NCI-H146 treated with DMSO at 0.1 percent for 48 hours (cell line): ENCODE results near the gene TTC39A.

Source experiments
- DNase-seq: peaks from one replicate; lab custom pipeline; 2025; ENCODE audit not compliant: unreplicated experiment; lab: John Stamatoyannopoulos, UW

The TTC39A gene

DNA sequence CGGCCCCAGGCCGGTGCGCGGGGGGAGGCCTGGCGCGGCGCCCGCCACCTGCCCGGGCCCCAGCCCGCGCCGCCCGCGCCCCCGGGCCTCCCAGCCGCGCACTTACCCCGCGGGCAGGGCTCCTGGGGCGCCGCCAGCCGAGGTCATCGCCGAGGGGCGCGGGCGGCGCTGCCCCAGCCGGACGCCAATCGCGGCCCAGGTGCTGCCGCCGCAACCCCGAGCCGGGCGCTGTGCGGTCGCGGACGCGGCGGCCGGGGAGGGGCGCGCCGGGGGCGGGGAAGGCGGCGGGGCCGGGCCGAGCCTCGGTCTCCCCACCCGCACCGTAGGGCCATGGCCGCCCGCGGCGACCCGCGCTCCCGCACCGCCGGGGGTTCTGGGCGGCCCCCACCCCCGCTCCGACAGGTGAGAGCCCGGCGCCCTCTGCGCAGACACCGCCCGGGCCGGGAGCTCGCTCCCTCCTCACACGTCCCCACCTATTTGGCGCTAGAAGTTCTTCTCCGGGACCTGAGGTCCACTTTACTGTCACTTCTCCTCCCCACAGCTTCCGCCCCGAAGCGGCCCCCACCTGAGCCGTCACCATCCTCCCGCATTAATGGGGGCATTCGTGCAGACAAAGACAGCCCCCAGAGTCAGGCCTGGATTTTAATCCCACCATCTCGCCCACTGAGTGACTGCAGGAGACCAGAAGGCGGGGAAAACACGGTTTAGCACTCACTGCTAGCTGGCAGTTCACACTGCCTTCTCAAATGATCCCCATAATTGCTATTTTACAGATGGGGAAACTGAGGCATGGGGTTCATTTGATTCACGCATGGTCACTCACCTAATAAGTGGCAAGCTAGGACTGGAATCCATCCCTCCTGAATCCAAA is at the start of gene TTC39A:
TSS of gene TTC39A (minus strand) at position 232 of the 871 bp plus-strand sequence. CDS start at position 147, 85 bp downstream.
- peak; percentile 1 for DNase-seq

DNA sequence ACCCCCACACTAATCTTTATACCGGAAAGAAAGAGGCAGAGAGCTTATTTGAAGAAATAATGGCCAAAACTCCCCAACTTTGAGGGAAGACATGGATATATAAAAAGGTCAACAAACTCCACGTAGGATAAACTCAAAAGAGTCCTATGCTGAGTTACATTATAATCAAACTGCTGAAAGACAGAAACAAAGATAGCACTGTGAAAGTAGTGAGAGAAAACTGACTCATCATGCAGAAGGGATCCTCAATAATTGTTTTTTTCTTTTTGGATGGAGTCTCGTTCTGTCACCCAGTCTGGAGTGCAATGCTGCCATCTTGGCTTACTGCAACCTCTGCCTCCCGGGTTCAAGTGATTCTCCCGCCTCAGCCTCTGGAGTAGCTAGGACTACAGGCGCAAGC is 48.5 kb upstream of the TTC39A start:
- DNase-seq = no peak

DNA sequence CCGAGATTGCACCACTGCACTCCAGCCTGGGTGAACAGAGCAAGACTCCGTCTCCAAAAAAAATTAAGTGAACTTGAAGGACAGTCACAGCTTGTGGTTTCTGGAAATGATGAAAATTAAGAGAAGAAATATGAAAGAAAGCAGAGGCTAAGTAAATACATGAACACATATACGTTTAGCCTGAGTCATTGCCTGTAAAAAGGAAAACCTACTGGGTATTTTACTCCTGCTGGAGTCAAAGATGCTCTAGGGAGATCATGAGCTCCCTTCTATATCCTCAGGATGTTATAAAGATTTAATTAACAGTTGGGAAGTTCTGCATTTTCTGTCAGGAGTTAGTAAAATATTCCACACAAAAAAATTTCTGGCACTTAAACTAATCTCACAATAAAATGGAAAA is 43.5 kb upstream of the TTC39A start:
- DNase-seq = no peak

DNA sequence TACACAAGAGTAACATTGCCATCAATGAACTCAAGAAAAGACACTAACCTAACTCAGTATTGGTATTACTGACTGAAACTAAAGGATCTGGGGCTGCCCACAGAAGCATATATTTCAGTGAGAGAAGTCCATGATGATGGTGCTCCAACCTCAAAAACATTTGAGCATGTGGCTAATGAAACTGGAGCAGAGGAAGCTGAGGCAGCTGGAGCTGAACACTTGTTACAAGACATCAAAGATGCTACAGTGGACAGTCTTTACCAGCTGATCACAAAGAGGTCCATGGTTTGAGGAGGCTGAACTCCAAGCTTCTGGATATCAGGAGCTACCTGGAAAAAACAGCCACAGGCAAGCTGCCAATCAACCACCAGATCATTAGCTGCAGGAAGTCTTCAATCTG is 42.2 kb upstream of the TTC39A start:
- no peak for DNase-seq

DNA sequence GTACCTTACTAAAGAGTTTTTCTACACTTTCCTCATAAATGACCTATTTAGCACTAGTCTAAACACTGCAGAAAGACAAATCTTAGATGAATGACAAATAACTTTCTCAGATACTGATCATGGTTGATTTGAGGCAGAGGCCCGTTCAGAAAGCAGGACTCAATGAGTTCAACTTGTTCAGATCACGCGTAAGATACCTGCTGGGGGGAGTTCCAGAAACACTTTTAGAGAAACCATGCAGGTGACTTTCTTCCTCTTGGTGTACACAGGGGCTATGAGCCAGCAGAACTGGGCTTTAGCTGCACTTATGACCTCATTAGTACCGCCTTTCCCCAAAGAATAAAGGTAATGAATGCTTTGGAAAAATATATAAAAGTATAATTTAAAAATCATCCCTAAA is 38.8 kb upstream of the TTC39A start:
- no peak for DNase-seq

DNA sequence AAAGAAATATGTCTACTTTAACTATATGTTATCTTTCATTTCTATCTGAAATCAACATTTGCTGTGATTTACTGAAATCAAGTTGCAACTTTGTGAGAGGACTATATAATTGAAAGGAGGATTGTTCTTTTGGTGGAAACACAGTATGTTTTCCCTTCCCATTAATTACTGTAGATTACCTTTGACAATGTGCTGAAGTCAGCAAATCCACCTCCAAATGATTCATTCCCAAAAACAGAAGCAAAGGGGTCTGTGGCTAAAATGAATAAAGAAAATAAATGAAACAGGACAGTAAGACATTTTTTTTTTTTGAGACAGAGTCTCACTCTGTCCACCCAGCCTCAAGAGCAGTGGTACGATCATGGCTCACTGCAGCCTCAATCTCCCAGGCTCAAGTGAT is 35.4 kb upstream of the TTC39A start:
- DNase-seq = no peak

DNA sequence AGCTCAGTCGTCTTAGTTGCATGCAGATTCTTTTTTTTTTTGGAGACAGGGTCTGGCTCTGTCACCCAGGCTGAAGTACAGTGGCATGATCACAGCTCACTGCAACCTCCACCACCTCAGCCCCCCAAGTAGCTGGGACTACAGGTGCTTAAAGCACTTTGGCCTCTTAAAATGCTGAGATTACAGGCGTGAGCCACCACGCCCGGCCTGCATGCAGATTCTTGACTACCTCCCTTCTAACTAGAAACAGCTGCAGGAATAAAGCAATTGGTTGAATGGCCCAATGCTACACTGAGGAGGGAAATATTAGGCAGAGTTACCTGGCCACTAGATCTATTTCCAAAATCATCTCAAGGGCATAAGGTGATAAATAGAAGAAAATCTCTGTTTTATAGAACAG is 29.5 kb upstream of the TTC39A start:
- no peak for DNase-seq

DNA sequence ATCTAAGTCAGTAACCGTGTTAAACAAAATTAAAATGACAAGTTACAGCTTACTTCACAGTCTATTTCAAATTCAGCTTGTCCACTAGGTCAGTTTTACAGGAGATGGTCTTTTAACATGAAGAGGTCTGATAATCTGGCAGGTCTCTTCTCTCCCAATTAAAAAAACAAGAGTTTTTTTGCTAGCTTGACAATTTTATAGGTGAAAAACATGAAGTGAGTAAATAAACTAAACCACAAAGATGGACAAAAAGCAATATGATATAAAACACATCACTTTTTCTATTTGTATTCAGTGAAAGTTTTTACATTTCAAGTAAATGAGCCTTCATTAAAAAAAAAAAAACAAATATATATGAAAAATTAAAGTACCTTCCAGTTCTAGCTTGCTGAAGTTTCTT is 25.0 kb upstream of the TTC39A start:
- DNase-seq = no peak

DNA sequence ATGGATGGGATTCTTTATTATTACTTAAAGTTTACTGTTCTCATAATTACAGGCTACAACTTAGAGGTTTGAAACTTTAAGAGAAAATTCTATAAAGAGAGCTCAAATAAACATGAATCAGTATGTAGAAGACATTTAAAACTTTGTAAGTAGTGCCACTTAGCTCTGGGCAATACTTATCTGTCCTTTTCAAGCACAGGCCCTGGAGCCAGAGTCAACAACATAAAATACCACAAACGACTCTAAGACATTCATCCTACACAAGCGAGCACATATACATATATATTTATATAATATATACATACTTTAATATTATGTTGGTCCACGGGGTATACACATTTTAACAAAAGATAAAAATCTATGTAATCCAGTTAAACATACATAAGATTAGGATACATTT is 24.1 kb upstream of the TTC39A start:
- DNase-seq = no peak

DNA sequence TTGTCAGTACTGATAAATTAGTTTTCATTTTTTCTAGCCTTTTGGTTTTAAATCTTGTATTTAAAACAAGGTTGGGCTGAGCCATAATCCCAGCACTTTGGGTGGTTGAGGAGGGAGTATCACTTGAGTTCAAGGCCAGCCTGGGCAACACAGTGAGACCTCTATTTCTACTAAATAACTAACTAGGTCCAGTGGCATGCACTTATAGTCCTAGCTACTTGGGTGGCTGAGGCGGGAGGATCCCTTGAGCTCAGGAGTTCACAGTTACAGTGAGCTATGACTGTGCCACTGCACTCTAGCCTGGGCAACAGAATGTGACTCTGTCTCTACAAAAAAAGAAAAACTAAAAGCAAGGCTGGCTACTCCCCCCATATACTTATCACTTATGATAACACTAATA is 21.5 kb upstream of the TTC39A start:
- no peak for DNase-seq

DNA sequence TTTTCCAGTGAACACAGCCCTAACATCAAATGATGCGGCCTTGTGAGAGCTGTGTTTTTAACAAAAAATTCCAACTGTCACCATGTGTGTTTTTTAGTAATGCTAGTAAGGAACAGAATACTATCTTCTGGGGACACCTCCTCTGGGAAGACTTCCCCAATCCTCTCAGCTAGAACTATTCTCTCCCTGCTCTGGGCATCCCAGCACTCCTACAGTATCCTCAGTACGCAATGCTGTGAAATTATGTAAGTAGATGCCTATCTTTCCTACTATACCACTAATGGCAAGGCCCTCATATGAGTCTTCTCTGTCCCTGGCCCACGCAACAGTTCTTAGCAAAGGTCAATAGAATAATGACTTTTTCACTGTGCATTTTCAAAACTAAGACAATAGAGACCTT is 19.5 kb upstream of the TTC39A start:
- DNase-seq = no peak

DNA sequence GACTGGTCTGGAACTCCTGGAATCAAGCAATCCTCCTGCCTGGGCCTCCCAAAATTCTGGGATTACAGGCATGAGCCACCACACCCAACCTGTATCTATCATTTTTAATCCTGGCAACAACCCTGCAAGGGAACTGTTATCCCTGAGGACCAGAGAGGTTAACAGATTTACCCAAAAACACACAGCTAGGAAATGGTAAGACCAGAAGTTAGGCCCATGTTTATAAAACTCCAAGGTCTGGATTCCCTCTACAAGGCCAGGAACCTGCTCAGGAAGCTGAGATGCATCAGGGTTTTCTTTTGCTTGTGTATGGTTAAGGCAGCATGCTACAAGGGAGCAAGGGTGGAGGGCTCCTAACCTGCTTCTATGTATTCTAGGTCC is 17.8 kb upstream of the TTC39A start:
- DNase-seq = no peak

DNA sequence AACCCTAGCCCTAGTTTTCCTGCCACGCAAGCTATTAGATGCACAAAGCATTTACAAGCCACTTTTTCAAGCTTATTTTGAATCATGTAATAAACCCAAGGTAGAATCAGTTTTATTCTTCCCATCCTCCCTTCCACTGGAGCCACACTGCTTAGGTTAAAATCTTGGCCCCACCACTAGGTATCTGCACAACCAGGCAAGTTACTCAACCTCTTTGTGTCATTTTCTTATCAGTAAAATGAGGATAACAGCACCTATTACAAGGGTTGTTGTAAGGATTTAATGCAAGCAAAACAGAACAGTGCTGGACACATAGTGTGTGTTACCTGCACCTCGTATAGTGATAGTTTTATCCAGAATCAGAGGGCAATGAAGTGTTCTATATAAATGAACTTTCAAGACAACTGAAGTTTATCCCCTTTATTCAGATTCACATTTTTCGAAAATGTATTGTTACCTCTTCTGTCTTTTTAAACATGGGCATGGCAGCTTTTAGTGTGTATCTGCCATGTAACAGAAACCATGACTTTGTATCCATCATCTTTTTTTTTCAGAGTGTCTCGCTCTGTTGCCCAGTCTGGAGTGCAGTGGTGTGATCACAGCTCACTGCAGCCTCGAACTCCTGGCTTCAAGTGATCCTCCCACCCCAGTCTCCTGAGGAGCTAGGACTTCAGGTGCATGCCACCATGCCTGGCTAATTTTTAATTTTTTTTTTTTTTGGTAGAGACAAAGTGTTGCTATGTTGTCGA is 17.2 kb upstream of the TTC39A start:
- no peak for DNase-seq

DNA sequence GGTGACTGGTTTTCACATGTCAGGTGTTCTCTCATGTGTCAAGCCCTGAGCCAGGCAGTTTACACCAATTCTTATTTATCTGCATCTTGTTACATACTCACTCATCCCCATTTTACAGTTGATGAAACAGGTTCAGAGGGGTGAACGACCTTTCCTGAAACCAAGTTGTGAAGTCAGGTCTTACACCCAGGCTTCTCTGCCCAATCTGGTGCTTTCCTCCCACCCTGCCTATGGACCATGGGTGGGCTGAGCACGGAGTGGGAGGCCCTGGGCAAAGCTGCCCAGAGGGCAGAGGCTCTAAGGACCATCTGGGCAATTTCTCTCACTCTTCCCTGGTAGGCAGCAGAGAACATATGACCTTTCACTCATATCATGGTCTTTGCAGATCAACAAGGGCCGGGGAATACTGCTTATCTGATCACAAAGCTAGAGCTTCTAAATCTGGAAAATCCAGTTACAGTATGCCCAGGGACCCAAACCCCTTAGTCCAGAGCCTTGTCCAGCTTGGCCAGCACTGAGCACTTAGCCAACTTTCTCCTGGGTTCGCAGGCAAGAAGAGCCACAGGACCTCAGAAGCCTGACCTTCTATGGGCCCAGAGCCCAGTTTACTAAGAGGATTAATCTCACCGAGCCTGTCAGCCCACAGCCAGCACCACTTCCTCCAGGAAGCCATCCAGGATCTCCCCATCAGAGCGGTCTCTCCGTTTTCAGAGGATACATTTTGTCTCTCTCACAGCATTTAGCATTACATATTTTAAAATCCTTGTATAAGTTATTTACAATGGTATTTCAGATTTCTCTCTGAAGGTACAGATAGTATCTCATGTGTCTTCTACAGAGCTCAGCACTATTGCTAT is 16.0 kb upstream of the TTC39A start:
- DNase-seq = no peak

DNA sequence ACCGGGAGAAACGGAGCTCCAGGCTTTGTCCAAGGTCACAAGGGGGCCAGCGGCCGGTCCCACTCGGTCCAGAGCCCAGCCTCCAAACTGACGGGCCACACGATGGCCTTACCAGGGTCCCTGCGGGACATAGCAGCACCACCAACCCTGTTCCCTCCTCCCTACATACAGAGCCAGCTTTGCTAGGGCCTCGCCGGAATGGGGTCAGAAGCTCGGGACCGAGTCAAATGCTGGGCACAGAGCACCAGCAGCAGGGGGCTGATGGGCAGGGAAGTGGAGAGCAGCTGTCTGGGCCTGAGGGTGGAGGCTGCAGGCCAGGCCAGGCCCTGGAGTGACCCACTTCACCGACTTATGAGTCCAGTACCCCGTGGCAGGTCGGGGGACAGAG is 14.9 kb upstream of the TTC39A start:
- DNase-seq = no peak

DNA sequence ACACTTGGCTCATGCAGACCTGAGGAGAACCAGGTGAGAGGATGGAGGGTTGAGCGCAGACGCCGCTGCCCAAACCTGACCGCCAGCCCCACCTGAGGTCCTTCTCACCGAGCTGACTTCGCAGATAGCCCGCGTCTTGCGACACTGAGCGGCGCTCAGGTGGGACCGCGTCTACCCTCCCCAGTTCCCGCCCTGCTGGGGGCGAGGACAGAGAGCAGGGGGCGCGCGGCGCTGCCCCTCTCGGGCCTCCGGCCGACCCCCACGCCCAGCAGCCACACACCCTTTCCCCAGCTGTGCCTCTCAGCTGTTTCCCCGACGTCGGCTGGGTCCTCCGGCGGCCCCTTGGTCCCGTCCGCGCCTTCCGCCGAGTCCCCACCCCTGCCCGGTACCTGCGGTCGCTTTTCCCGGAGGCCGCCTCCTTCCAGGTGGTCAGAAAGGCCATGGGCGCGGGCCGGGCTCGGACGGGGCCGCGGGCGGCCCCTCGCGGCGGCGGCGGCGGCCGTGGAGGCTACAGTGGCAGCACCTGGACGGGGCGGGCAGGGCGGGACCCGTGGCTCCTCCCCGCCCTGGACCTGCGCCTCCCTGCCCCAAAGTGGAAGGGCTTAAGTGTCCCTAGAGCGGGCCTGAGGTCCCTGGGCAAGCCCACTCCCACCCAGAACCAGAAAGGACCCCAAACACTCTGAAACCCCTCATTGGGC is 14.4 kb upstream of the TTC39A start:
- peak; percentile 25 for DNase-seq

DNA sequence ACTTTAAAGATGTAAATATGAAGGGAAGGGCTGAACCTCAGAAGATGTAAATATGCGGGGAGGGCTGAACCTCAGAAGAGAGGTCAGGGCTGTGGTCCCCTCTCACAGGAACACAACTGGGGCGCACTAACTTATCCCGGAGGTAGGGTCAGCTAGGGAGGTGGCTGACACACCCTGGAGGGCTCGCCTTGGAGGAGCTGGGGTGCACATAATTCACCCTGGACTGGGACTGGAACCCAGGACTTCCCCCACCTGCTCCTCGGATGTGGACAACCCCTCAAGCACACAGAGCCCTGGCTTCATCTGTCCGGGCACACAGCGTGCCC is 13.9 kb upstream of the TTC39A start:
- no peak for DNase-seq

DNA sequence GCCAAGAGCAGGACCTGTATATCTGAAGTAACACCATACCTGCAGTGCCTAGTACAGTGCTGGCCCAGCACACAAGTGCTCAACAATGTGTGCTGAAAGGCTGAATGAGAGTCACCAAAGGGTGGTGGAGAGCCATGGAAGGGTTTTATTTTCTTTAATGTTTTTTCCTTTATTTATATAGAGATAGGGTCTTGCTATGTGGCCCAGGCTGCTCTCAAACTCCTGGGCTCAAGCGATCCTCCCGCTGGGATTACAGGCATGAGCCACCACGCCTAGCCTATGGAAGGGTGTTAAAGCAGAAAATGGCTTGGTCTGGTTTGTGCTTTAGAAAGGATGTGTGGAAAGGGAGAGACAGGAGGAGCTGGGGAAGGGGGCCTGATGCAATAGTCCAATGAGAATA is 13.3 kb upstream of the TTC39A start:
- DNase-seq = no peak

DNA sequence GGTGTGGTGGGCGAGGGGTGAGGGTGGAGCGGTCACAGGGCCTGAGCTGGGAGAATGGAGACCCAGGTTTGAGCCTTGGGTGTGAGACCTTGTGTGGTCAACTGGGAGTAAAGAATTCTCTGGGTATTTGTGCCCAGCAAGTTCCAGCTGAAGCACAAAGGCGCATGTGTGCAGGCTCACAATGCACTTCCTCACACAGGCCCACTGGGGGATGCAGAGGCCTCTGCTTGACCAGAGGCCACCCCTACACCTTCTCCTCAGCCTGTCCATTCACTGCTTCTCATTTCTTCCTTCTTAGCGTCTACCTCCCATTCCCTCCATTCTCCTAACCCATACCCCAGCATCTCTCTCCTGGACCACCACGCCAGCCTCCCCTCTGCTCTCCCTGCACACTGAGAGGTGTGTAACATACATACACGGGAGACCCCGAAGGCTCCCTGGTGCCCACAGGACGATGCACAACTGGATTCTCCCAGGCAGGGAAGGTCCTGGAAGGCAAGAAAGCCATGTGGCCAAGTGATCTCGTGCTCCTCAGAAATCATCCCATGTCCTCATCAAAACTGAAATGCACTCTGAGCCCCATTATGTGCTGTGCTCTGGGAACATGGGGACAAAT is 12.3 kb upstream of the TTC39A start:
- DNase-seq = no peak

DNA sequence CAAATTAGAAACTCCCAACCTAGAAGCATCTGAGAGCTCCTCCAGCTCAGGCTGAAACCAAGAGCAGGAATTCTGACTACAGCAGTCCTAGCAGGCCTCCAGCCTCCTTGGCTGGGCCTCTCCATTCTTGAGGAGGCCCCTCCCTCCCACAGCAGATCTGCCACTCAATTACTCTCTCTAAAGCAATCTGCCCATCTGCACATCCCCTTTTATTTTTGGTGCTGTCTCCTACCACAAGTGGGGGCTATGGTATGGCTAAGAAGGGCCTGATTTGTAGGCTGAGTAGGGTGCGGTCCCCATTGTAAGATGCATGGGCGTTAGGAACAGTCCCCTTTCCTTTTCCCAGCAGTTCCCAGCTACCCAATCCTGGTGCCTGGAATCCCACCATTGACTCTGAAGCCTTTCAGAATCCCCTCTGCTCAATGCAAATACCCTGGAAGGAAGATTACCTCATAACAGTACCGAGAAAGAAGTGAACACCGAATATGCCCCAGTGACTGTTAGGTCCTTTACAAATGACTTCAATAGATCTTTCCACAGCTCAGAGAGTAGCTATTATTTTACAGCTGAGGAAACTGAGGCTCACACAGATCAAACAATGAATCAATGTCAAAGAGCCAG is 11.6 kb upstream of the TTC39A start:
- no peak for DNase-seq
